NCI-H226 (cell line): ENCODE data around the gene FNIP1.
"Not testable (repeated sequence)": the region's sequence is repeated elsewhere in the genome, so short reads cannot be mapped to it uniquely, and the experiment has no call there.

Source experiments
- DNase-seq: peaks from one replicate; pipeline ENCODE4 v3.0.0-alpha.2; 2015

Gene FNIP1

GRCh38 chr5:131749723-131750470 is 46.9 kb downstream of the FNIP1 start:
- DNase-seq: no peak

- DNase-seq: peak; percentile 22
These were observed 47.7 kb downstream of the FNIP1 start for GRCh38 chr5:131749138-131749537.

GRCh38 chr5:131747180-131748105 is 49.4 kb downstream of the FNIP1 start:
- DNase-seq: peak; percentile 42

GRCh38 chr5:131746423-131746822 is 50.4 kb downstream of the FNIP1 start:
- no peak for DNase-seq

GRCh38 chr5:131745703-131746102 is 51.1 kb downstream of the FNIP1 start:
- DNase-seq: no peak

GRCh38 chr5:131745155-131745554 is 51.7 kb downstream of the FNIP1 start:
- no peak for DNase-seq

- DNase-seq: no peak
These were observed 56.3 kb downstream of the FNIP1 start for GRCh38 chr5:131740477-131740876.

- DNase-seq: no peak
These were observed 61.4 kb downstream of the FNIP1 start for GRCh38 chr5:131735393-131735792.

GRCh38 chr5:131734939-131735338 is 61.9 kb downstream of the FNIP1 start:
- DNase-seq: not testable (repeated sequence)

- not testable (repeated sequence) for DNase-seq
These were observed 67.5 kb downstream of the FNIP1 start for GRCh38 chr5:131729292-131729691.

- not testable (repeated sequence) for DNase-seq
These were observed 72.7 kb downstream of the FNIP1 start for GRCh38 chr5:131724089-131724488.

GRCh38 chr5:131720714-131721113 is 76.1 kb downstream of the FNIP1 start:
- DNase-seq: no peak

GRCh38 chr5:131719564-131719963 is 77.3 kb downstream of the FNIP1 start:
- DNase-seq: no peak

- no peak for DNase-seq
These were observed 78.3 kb downstream of the FNIP1 start for GRCh38 chr5:131718487-131719014.

- not testable (repeated sequence) for DNase-seq
These were observed 79.7 kb downstream of the FNIP1 start for GRCh38 chr5:131717164-131717563.

GRCh38 chr5:131716650-131717049 is 80.2 kb downstream of the FNIP1 start:
- no peak for DNase-seq

GRCh38 chr5:131710391-131710790 is 86.4 kb downstream of the FNIP1 start:
- DNase-seq: no peak

- DNase-seq: no peak
These were observed 87.8 kb downstream of the FNIP1 start for GRCh38 chr5:131709043-131709442.

- DNase-seq: no peak
These were observed 90.5 kb downstream of the FNIP1 start for GRCh38 chr5:131706281-131706680.

- no peak for DNase-seq
These were observed 101.9 kb downstream of the FNIP1 start for GRCh38 chr5:131694926-131695325.

GRCh38 chr5:131693894-131694293 is 102.9 kb downstream of the FNIP1 start:
- no peak for DNase-seq

- DNase-seq: no peak
These were observed 111.2 kb downstream of the FNIP1 start for GRCh38 chr5:131685516-131686171.

- DNase-seq: no peak
These were observed 112.2 kb downstream of the FNIP1 start for GRCh38 chr5:131684595-131684994.
